HFFc6 (cell line): ENCODE measurements around the gene LRRN3. TPM values are rescaled to one million over a fixed set of nuclear protein-coding genes. Genes with fewer than 3 reads are reported as not detected.

Experiments
- DNase-seq: peaks from one replicate; pipeline ENCODE4 v3.0.0-alpha.2; 2018
- H3K27ac Mint-ChIP-seq: 2 replicates; pipeline ENCODE4 v1.8.0; 2020; ENCODE audit warnings: mild to moderate bottlenecking, mixed read lengths
- H3K27me3 Mint-ChIP-seq: 2 replicates; pipeline ENCODE4 v1.8.0; 2021; ENCODE audit warnings: mild to moderate bottlenecking, moderate library complexity, mixed read lengths; ENCODE audit not compliant: insufficient read depth
- H3K36me3 Mint-ChIP-seq: 2 replicates; pipeline ENCODE4 v1.8.0; 2021; ENCODE audit warnings: low read depth, mixed read lengths
- H3K4me1 Mint-ChIP-seq: 2 replicates; pipeline ENCODE4 v1.8.0; 2020; ENCODE audit warnings: low read depth, mixed read lengths
- H3K4me3 Mint-ChIP-seq: 2 replicates; pipeline ENCODE4 v1.8.0; 2020; ENCODE audit warnings: mild to moderate bottlenecking, moderate library complexity, mixed read lengths
- H3K9me3 Mint-ChIP-seq: 2 replicates; pipeline ENCODE4 v1.8.0; 2020; ENCODE audit warnings: mild to moderate bottlenecking, mixed read lengths
- total RNA-seq, 6 experiments: library from RNA; stranded (reverse); fragmentation: NEBNext Ultra II Directional; extraction: Animal tissue kit (Norgen Biotek cat#: 25700); gene quantifications; 2 replicates in 1 of 6; 3 replicates in 5 of 6; pipeline ENCODE4 v1.2.3, GENCODE V29; 2021
- TF ChIP-seq, protein P1 (sequence below): fragments of 200-600 bp; sonication (generic); IDR thresholded peaks from 2 replicates; pipeline ENCODE4 v1.5.0; 2021; ENCODE audit warnings: antibody characterized with exemption, mild to moderate bottlenecking

Gene LRRN3
- total RNA-seq, 6 experiments from 2014 or later: 13.7 to 42.0 (median 35.5) TPM

DNA sequence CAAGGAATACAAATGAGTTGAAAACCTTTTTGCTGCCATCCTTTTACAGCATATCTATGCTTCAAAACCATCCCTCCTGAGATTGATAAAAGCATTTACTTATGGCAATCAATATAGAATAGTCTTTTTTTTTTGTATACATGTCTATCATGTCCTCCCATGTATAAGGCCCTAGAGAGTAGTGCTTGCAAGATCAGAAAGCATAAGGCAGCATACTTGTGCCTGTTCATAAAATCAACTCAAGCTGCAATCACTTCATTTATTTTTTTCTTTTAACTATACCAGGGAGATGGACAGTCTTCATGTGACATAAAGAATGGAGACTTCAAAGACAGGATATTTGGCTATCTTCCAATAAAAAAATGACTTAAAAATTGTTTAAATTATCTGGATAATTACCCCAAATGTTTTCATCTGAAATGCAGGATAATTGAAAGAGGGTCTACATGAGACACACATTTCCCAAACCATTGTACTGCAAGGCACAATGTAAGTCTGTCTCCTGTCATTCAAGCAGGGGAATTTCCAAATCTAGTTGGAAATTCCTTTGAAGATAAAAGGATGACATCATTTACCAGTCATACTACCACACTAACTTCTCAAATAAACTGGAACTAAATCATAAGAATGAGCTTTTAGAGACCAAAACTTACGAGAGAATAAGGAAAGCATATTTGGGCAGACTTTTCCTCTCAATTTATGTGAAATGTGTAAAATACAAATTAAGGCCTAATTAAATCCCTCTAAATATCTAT is 22.5 kb downstream of the LRRN3 start:
- Mint-ChIP-seq H3K4me1 (peaks cover 44% of the 10 kb centered on the region), H3K27ac (peak overlapping the region; percentile 55), H3K4me3 (peak overlapping the region; percentile 72), H3K27me3 (no peaks in the 10 kb centered on the region; the same call in 1 of the 2 replicates), H3K9me3 (no peaks in the 10 kb centered on the region), H3K36me3 (peaks cover 4% of the 10 kb centered on the region; the same call in 1 of the 2 replicates)
- TF ChIP-seq, protein P1, sequence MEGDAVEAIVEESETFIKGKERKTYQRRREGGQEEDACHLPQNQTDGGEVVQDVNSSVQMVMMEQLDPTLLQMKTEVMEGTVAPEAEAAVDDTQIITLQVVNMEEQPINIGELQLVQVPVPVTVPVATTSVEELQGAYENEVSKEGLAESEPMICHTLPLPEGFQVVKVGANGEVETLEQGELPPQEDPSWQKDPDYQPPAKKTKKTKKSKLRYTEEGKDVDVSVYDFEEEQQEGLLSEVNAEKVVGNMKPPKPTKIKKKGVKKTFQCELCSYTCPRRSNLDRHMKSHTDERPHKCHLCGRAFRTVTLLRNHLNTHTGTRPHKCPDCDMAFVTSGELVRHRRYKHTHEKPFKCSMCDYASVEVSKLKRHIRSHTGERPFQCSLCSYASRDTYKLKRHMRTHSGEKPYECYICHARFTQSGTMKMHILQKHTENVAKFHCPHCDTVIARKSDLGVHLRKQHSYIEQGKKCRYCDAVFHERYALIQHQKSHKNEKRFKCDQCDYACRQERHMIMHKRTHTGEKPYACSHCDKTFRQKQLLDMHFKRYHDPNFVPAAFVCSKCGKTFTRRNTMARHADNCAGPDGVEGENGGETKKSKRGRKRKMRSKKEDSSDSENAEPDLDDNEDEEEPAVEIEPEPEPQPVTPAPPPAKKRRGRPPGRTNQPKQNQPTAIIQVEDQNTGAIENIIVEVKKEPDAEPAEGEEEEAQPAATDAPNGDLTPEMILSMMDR: no peak
- peak; percentile 32 for DNase-seq

DNA sequence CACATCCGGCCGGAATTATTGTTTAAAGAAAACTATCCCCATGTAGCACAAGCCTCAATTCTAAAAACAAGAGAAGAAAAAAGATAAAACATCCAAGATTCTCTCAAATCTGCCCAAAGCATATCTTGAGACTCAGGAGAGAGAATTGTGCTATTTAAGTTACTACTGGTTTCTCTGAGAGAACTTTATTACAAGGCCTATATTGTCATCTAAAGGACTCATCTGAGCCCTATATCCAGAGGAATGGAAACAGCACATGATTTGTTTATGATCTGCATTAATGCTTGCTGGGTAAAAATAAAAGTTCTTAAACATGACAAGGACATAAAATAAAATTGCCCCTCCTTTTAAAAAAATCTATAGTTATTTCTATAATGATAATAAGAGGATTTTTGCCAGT is 25.0 kb downstream of the LRRN3 start:
- no peak overlapping the region for H3K4me3 Mint-ChIP-seq
- no peak overlapping the region for H3K27ac Mint-ChIP-seq
- no peak for DNase-seq
- H3K4me1 Mint-ChIP-seq: peaks cover 35% of the 10 kb centered on the region
- H3K36me3 Mint-ChIP-seq: peaks cover 4% of the 10 kb centered on the region; the same call in 1 of the 2 replicates
- TF ChIP-seq, protein P1: no peak
- H3K27me3 Mint-ChIP-seq: no peaks in the 10 kb centered on the region; the same call in 1 of the 2 replicates
- no peaks in the 10 kb centered on the region for H3K9me3 Mint-ChIP-seq

DNA sequence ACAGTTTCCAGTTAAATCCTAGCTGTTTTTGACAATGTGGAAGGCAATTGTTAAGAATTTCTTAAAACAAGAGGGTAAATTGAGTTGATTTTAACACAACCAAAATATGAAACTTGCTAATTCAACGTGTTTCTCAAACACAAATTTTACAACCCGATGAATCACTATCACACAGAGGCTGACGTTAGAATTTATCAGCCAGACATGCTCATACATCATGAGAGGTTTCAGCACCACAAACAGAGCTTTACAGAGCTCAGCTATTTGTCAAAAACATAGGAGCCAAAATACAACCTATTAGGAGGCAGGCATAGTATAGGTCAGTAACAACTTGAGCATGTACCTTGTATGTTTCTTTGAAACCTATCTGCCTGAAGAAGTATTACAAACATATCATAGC is 36.1 kb downstream of the LRRN3 start:
- Mint-ChIP-seq H3K4me1 (peaks cover 5% of the 10 kb centered on the region; the same call in 1 of the 2 replicates), H3K36me3 (no peaks in the 10 kb centered on the region), H3K9me3 (no peaks in the 10 kb centered on the region), H3K27ac (no peak overlapping the region), H3K4me3 (no peak overlapping the region), H3K27me3 (no peaks in the 10 kb centered on the region)
- DNase-seq: peak; percentile 34
- TF ChIP-seq, protein P1: no peak

DNA sequence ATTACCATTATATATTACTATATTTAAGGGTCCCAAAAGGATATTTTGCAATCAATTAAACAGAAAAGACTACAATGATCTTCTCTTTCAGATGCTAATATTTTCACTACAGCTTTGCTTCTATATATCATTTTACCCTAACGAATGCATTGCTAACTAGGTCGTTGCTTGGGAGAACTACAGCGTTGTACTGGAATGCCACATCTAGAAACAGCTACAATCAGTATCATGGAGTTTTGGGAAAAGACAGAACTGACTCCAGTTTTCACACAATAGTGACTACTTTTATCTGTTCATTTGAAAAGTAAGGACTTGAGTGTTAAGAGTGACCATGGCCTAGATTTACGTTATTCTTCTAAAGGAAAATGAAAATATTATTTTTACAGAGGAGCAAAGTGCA is 38.5 kb downstream of the LRRN3 start:
- Mint-ChIP-seq H3K27ac (no peak overlapping the region), H3K27me3 (no peaks in the 10 kb centered on the region), H3K4me3 (no peak overlapping the region), H3K4me1 (peaks cover 13% of the 10 kb centered on the region), H3K36me3 (no peaks in the 10 kb centered on the region), H3K9me3 (no peaks in the 10 kb centered on the region)
- TF ChIP-seq, protein P1: no peak
- DNase-seq: no peak

DNA sequence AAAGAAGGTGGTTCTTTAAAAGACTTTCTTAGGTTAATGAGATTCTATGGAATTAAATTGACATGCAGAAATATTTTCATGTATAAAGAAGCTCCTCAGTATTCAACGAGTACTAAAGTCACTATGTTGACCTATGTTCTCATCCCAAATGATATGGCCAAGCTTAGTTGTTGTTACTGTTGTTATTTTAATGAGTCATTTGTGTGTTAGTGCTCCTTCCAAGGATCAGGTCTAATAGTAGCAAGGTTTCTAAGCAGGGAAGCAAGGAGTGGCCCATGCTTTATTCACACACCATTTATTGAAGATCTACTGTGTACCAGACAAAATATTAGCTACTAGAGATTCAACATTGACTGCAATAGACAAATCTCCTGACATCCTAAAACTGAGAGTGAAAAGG is 41.9 kb downstream of the LRRN3 start:
- DNase-seq: no peak

More for the DNA sequence above, 41.9 kb downstream of the LRRN3 start:
- TF ChIP-seq, protein P1: no peak
- no peaks in the 10 kb centered on the region for H3K9me3 Mint-ChIP-seq
- H3K4me3 Mint-ChIP-seq: no peak overlapping the region
- H3K36me3 Mint-ChIP-seq: no peaks in the 10 kb centered on the region
- no peaks in the 10 kb centered on the region for H3K27me3 Mint-ChIP-seq
- H3K4me1 Mint-ChIP-seq: peaks cover 18% of the 10 kb centered on the region
- no peak overlapping the region for H3K27ac Mint-ChIP-seq
